GM23248 (cell line): ENCODE measurements around the gene BMERB1.

Experiments
- EZH2 ChIP-seq: fragments of 200-600 bp; sonication (generic); IDR thresholded peaks from 2 replicates; pipeline ENCODE4 v1.6.1; 2018; ENCODE audit warnings: antibody characterized with exemption, mild to moderate bottlenecking; ENCODE audit not compliant: insufficient read depth, poor library complexity, severe bottlenecking
- EZH2phosphoT487 ChIP-seq: fragments of 200-600 bp; sonication (generic); IDR thresholded peaks from 2 replicates; pipeline ENCODE4 v1.6.1; 2018; ENCODE audit warnings: antibody characterized with exemption, moderate library complexity, mild to moderate bottlenecking, low read depth; ENCODE audit not compliant: insufficient read depth

DNA sequence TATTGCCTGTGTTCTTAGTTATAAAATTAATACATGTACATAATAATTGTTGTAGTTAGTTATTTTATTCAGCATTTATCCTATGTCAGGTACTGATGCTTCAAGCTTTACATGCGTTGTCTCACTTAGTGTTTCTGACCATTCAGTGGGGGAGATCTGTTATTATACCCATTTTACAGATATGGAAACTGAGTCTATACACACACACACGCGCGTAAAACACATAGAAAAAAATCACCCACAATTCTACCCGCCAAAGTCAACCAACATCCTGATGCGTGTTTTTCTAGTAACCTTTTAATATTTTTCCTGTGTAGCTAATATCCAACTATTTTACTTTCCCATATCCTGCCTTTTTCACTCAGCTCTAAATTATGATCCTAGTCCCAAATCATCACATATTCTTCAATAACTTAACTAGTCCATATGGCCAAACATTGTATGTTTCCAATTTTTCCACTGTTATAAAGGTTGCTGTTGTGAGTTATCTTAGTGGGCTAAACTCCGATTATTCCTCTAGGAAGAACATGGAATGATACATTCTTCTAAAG lies 48.4 kb downstream of the BMERB1 start:
- TF ChIP-seq EZH2phosphoT487 (no peak), EZH2 (no peak)
